Fibroblast of the aortic adventitia (primary cell): ENCODE results near the gene ZNF425. TPM values are rescaled to one million over a fixed set of nuclear protein-coding genes. Genes with fewer than 3 reads are reported as not detected.
A peak's percentile ranks its signal among the peaks of the same experiment; 100 is the strongest.
"Not testable (repeated sequence)": the region's sequence is repeated elsewhere in the genome, so short reads cannot be mapped to it uniquely, and the experiment has no call there.

Experiments used
- DNase-seq: peaks from one replicate; pipeline ENCODE4 v3.0.0-alpha.2; 2010; ENCODE audit warnings: low read depth
- H3K4me3 ChIP-seq: 2 replicates; pipeline ENCODE4 v1.5.1; 2011; ENCODE audit warnings: low read depth, mild to moderate bottlenecking, control low read depth, low read length, moderate library complexity
- CTCF ChIP-seq: IDR thresholded peaks from 2 replicates; pipeline ENCODE4 v1.5.1; 2011; ENCODE audit warnings: mild to moderate bottlenecking, low read length, control low read depth, inconsistent platforms; ENCODE audit not compliant: insufficient read depth
- total RNA-seq: library from RNA; depleted of rRNA; stranded (reverse); fragments of >200 nt; gene quantifications from 2 replicates; pipeline ENCODE4 v1.2.3, GENCODE V29; 2012; ENCODE audit warnings: low replicate concordance

Gene ZNF425
- total RNA-seq, 1 donor: 4.3 TPM

DNA sequence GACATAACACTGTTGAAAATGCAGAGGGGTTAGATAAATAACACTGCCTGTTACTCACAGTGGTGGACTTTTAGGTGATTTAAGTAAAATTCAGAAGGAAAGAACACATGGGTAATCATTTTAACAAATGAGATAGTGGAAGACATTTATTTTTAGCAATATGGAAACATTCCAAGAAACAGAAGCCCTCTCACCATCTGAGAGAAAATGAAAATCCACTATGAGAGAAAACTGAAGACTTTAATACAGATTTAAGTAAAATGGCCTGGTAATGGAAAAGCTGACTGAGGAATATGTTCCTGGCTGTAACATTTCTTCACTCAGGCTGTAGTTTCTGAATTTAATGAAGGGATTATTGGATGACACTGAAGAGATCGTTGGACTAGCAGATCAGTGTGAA is 23.5 kb downstream of the ZNF425 start:
- H3K4me3 ChIP-seq: no peak overlapping the region
- no peak for TF ChIP-seq CTCF
- no peak for DNase-seq

GRCh38 chr7:149100821-149101220 is 25.3 kb downstream of the ZNF425 start:
- H3K4me3 ChIP-seq: no peak overlapping the region
- TF ChIP-seq CTCF: no peak
- DNase-seq: no peak

GRCh38 chr7:149099058-149099457 is 27.1 kb downstream of the ZNF425 start:
- no peak for TF ChIP-seq CTCF
- H3K4me3 ChIP-seq: no peak overlapping the region
- DNase-seq: no peak

- no peak for TF ChIP-seq CTCF
- H3K4me3 ChIP-seq: no peak overlapping the region
- DNase-seq: peak; percentile 4
Measured at GRCh38 chr7:149097088-149097487, 29.0 kb downstream of the ZNF425 start.

GRCh38 chr7:149093228-149093627 is 32.9 kb downstream of the ZNF425 start:
- no peak overlapping the region for H3K4me3 ChIP-seq
- DNase-seq: no peak
- no peak for TF ChIP-seq CTCF

DNA sequence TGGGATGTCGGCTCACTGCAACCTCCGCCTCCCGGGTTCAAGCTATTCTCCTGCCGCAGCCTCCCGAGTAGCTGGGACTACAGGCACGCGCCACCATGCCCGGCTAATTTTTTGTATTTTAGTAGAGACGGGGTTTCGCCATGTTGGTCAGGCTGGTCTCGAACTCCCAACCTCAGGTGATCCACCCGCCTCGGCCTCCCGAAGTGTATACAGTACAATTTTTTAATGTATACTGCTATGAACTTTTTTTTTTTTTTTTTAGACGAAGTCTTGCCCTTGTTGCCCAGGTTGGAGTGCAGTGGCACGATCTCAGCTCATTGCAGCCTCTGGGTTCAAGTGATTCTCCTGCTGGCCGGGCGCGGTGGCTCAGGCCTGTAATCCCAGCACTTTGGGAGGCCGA is 33.9 kb downstream of the ZNF425 start:
- DNase-seq, H3K4me3 ChIP-seq: not testable (repeated sequence)

DNA sequence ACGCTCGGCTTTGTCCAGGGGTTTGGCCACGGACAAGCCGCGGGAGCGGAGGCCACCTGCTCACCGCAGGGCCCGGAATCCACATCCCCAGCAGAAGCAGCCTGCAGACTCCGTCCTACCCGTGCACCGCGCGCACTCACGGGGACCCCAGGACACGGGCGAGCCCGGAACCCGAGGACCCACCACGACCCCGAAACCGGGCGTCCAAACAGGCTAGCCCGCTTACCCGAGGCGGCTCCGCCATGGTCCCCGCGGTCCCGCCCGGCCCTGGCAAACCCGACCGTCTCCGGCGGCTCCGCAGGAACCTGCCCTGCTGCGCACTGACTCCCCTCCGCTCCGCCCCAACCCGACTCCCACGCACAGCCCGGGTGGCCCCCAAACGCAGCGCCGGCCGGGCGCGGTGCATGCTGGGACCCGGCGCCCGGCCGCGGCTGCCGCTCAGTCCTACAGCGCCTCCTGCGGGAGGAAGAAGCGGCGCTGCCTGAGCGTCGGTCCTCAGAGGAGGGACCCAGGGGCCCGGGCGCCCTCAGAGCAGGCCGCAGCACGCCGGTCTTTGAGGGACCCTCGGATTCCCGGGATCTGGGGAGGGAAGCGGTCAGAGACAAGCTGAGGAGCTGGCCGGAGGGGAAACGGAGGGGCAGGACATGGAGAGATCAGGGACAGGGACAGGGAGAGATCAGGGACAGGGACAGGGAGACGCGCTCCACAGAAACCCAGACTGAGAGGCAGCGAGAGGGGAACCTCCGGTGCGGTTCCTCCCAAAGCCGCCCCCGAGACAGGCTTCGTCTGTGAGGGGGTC is 35.5 kb downstream of the ZNF425 start, which contains the start of gene ZNF786:
ZNF786 (minus strand) TSS at position 322 of the 799 bp plus-strand sequence; CDS start at position 244, 78 bp downstream.
- peak within 1 kb of the TSS; percentile 89 for H3K4me3 ChIP-seq
- peak; percentile 77 for TF ChIP-seq CTCF
- DNase-seq: peak; percentile 83
